NT2/D1 (cell line): Measurements from ENCODE around the gene GPR15LG.
"Not testable (repeated sequence)": the region's sequence is repeated elsewhere in the genome, so short reads cannot be mapped to it uniquely, and the experiment has no call there.

Experiments
- DNase-seq: peaks from one replicate; pipeline ENCODE4 v3.0.0-alpha.2; 2011; ENCODE audit warnings: low read depth, low spot score
- H3K27me3 ChIP-seq: 2 replicates; pipeline ENCODE4 v1.6.0; 2011; ENCODE audit warnings: mild to moderate bottlenecking; ENCODE audit not compliant: insufficient read length, insufficient read depth
- H3K36me3 ChIP-seq: 2 replicates; pipeline ENCODE4 v1.6.1; 2011; ENCODE audit warnings: mild to moderate bottlenecking, low read length, mixed read lengths; ENCODE audit not compliant: insufficient read depth, insufficient read length
- H3K4me1 ChIP-seq: 2 replicates; pipeline ENCODE4 v1.5.1; 2011; ENCODE audit not compliant: insufficient read depth, insufficient read length
- H3K4me3 ChIP-seq: 2 replicates; pipeline ENCODE4 v1.5.1; 2011; ENCODE audit warnings: low read depth; ENCODE audit not compliant: insufficient read length
- H3K9ac ChIP-seq: 2 replicates; pipeline ENCODE4 v1.6.0; 2011; ENCODE audit warnings: low read depth; ENCODE audit not compliant: insufficient read length
- H3K9me3 ChIP-seq: 2 replicates; pipeline ENCODE4 v1.5.1; 2011; ENCODE audit warnings: mild to moderate bottlenecking, low read length; ENCODE audit not compliant: insufficient read depth
- SUZ12 ChIP-seq: IDR thresholded peaks from 2 replicates; pipeline ENCODE4 v1.6.1; 2011; ENCODE audit not compliant: insufficient read length, insufficient read depth; ENCODE audit errors: extremely low read depth
- YY1 ChIP-seq: IDR thresholded peaks from 2 replicates; pipeline ENCODE4 v1.6.1; 2011; ENCODE audit not compliant: insufficient read length, insufficient read depth
- ZNF274 ChIP-seq: IDR thresholded peaks from 2 replicates; pipeline ENCODE4 v1.6.1; 2011; ENCODE audit warnings: mild to moderate bottlenecking, low read depth, low read length

Gene GPR15LG

GRCh38 chr10:84164442-84164841, 9.2 kb upstream of the GPR15LG start:
- Histone ChIP-seq H3K4me1 (peaks cover 6% of the 10 kb centered on the region), H3K27me3 (no peaks in the 10 kb centered on the region), H3K36me3 (no peaks in the 10 kb centered on the region), H3K4me3 (no peak overlapping the region), H3K9me3 (no peaks in the 10 kb centered on the region; the same call in 1 of the 2 replicates), H3K9ac (no peak overlapping the region)
- TF ChIP-seq SUZ12 (no peak), ZNF274 (no peak), YY1 (no peak)
- DNase-seq, result no peak

DNA sequence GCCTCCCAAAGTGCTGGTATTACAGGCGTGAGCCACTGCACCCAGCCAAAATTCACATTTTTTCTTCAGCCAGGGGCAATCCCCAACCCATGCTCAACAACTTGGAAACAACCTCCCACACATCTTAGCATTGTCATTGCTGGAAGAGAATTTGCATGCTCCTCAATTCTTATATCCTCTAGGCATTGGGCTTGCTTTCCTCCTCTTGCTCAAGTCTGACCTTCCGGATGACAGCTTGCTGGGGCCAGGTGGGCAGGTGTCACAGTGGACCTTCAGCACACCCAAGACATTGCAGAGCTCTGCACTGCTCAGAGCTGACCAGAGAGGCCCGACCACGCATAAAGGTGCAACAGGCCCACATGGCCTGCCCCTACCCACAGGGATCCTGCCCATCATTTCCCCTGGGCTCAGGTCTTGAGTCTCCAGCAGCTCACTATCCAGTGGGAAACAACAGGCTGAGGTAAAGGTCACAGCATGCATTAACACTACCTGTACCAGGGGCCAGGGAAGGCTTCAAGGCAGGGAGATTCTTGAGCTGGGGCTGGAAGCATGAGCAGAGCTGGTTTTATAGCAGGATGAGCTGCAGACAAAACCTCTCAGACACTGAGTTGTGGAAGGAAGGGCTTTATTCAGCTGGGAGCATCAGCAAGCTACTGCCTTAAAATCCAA, 6.8 kb upstream of the GPR15LG start:
- TF ChIP-seq SUZ12, result no peak
- TF ChIP-seq ZNF274, result no peak
- no peak for TF ChIP-seq YY1
- no peak overlapping the region for H3K4me3 ChIP-seq
- H3K4me1 ChIP-seq, result peaks cover 5% of the 10 kb centered on the region

GRCh38 chr10:84167289-84167653, 6.3 kb upstream of the GPR15LG start:
- H3K9ac ChIP-seq, result not testable (repeated sequence)

More for the DNA sequence above, 6.8 kb upstream of the GPR15LG start:
- H3K9me3 ChIP-seq, result no peaks in the 10 kb centered on the region; the same call in 1 of the 2 replicates
- no peaks in the 10 kb centered on the region for H3K27me3 ChIP-seq
- no peak overlapping the region for H3K9ac ChIP-seq
- H3K36me3 ChIP-seq, result no peaks in the 10 kb centered on the region
- DNase-seq, result no peak

GRCh38 chr10:84168382-84168781, 5.2 kb upstream of the GPR15LG start:
- H3K4me3 ChIP-seq, DNase-seq, H3K36me3 ChIP-seq, H3K4me1 ChIP-seq, H3K9me3 ChIP-seq, H3K27me3 ChIP-seq, H3K9ac ChIP-seq: not testable (repeated sequence)

More at GRCh38 chr10:84167289-84167653, 6.3 kb upstream of the GPR15LG start:
- not testable (repeated sequence) for H3K4me1 ChIP-seq, H3K4me3 ChIP-seq, H3K9me3 ChIP-seq, DNase-seq, H3K27me3 ChIP-seq, H3K36me3 ChIP-seq

- H3K4me1 ChIP-seq, H3K36me3 ChIP-seq, H3K9me3 ChIP-seq, DNase-seq, H3K4me3 ChIP-seq, H3K9ac ChIP-seq, H3K27me3 ChIP-seq: not testable (repeated sequence)
Measured at GRCh38 chr10:84171237-84171636, 2.4 kb upstream of the GPR15LG start.

GRCh38 chr10:84171700-84172466, 1.7 kb upstream of the GPR15LG start:
- not testable (repeated sequence) for H3K9ac ChIP-seq, DNase-seq, H3K27me3 ChIP-seq, H3K4me3 ChIP-seq, H3K4me1 ChIP-seq, H3K9me3 ChIP-seq, H3K36me3 ChIP-seq

GRCh38 chr10:84172467-84173356, 889 bp upstream of the GPR15LG start:
- no peak for TF ChIP-seq ZNF274
- no peak for TF ChIP-seq SUZ12
- no peak for TF ChIP-seq YY1
- no peak overlapping the region for H3K4me3 ChIP-seq
- no peaks in the 10 kb centered on the region for H3K36me3 ChIP-seq
- H3K9ac ChIP-seq, result no peak overlapping the region
- no peaks in the 10 kb centered on the region for H3K9me3 ChIP-seq
- H3K4me1 ChIP-seq, result no peaks in the 10 kb centered on the region
- no peak for DNase-seq
- no peaks in the 10 kb centered on the region for H3K27me3 ChIP-seq
